NK-92 (cell line): ENCODE results near the gene ALKAL2.

Experiments used
- DNase-seq: peaks from one replicate; lab custom pipeline; 2025; ENCODE audit not compliant: unreplicated experiment; lab: John Stamatoyannopoulos, UW

The ALKAL2 gene

DNA sequence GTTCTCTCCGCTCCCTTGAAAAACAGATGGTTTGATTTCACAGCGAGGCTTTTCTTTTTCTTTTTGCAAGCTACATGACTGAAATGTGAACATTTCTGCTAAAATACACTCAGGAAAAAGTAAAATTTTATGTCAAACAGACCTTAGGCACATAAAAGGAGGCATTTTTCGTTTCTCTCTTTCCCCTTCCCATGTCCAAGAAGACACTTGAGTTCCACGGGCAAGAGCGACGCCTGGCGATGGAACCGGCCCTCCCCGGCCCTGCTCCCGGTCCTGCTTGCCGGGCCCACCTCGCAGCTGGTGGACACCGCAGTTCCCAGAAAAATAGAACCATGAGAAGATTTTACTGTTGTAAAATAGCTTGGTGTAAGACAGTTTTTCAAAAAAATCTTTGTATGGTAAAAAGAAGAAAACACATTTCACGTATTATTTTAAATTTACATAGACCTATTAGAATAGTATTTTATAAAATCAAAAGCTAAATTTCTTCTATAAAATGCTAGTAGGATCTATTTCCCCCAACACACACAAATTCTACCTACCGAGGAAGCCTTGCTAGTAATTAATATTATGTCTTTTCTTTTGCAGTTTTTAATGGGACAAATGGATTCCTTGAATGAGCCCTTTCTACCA lies 2.3 kb upstream of the ALKAL2 start:
- DNase-seq, result no peak

- no peak for DNase-seq
Measured at GRCh38 chr2:289362-290089, 1.6 kb upstream of the ALKAL2 start.

GRCh38 chr2:288758-289361 lies 969 bp upstream of the ALKAL2 start:
- no peak for DNase-seq

GRCh38 chr2:287471-287885 lies 413 bp downstream of the ALKAL2 start:
- DNase-seq, result no peak

DNA sequence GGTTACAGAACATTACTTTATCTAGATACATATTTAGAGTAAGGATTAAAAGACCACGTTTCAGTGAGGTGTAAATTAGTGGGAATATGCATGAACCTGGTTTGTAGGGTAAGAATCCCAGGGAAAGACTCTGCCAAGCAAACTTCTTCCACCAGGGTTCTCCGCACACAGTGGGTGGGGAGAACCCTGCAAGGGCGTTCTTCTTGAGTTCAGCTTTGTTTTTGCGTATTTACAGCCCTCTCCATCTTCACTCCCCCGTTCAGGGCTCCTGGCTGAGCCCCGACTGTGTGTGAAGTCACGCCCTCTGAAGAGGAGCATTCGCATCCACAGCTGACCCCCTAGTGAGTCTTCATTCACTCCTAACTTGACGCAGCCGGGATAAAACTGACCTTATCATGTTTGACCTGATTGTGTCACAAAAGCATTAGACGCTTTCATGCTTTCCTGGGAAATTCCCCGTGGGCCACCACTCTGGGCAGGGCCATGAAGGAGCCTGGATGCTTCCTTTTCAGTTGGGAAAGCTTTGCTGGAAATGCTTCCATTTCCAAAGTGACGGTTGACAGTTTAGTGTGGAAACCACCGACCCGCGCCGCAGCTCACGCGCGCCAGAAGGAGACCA lies 1.0 kb downstream of the ALKAL2 start:
- no peak for DNase-seq

- DNase-seq, result no peak
Measured at GRCh38 chr2:286035-286434, 1.9 kb downstream of the ALKAL2 start.

DNA sequence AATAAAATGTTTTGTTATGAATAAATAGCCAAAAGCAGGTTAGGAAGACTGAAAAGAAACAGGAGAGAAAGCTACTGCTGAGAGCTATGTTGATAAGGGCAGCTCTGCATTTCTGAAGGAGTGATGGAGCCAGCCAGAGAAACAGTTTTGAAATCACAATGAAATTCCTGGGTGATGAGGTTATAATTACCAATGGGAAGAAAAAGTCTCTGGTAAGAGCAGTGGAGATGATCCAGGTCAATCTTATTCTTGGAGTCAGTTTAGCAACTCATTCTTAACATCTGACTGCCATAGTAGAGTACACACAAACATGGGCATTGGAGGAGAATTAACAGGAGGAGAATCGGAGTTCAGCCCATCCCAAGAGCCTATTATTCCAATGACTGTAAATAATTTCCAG lies 2.4 kb downstream of the ALKAL2 start:
- no peak for DNase-seq

GRCh38 chr2:284896-285492 lies 2.9 kb downstream of the ALKAL2 start:
- no peak for DNase-seq

GRCh38 chr2:283996-284794 lies 3.7 kb downstream of the ALKAL2 start:
- no peak for DNase-seq

- no peak for DNase-seq
Measured at GRCh38 chr2:282371-283263, 5.3 kb downstream of the ALKAL2 start.

DNA sequence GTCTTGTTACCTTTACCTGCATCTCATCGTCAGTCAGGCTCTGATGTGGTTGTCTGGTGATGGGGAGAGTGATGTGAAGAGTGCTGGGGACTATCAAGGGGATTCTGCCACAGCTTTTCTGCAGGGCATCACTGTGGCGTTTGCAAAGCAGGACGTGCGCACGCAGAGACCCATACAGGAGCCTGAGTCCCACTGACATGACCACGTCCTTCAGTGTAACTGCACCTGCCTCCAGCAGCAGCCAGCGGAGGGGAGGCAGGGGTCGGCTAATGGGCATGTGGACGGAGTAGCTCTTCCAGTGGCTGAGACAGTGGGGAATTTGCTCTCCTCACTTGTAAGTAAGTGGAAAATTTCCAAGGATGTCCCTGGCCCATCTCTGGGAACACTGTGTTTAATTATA lies 6.5 kb downstream of the ALKAL2 start:
- no peak for DNase-seq

- DNase-seq, result no peak
Measured at GRCh38 chr2:280650-281110, 7.2 kb downstream of the ALKAL2 start.

GRCh38 chr2:279956-280649 lies 7.8 kb downstream of the ALKAL2 start:
- no peak for DNase-seq

GRCh38 chr2:279366-279765 lies 8.5 kb downstream of the ALKAL2 start:
- DNase-seq, result no peak

- DNase-seq, result no peak
Measured at GRCh38 chr2:278927-279320, 9.0 kb downstream of the ALKAL2 start.

DNA sequence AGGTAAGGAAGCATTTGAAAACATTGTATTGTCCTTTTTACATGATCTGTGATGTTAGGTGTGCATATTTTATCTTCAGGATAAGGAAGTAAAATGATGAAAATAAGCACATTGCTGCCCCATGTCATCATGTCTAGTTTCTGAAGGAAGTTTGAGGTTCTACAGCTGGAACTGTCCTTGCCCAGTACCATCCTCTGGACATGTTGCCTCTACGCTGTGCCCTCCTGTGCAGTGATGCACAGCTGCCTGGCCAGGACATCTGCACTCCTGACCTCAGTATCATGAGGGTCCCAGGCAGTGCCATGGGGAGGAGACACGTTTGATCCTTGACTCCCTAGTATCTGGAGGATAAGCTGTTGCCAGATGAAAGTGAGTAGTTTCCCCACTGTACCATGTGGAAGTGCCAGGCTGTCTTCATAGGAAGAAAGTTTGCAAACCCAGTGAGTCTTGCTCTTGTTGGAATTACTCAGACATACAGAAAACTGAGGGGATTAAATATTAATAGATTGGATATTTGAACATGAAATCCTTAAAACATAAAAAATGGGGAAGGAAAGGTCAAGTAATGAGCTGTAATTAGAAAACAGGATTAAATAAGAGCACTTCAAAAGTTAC lies 9.5 kb downstream of the ALKAL2 start:
- no peak for DNase-seq

GRCh38 chr2:275466-275865 lies 12.4 kb downstream of the ALKAL2 start:
- DNase-seq, result no peak

DNA sequence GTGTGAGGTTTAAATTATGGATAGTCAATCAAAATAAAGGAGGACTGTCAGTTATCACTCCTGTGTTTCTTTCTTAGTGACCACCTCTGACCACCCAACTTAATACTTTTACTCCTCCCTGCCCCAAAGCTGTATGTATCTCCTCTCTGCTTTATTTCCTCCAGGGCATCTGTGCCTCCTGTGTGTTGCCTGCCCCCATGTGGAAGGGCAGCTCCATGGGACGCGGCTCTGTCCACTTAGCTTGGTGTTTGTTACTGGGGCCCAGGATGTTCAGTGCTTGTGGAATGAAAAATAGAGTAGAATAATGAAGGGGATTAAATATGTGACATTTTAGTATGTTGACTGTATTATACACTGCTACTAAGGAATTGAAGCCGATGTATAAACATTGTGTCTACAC lies 13.4 kb downstream of the ALKAL2 start:
- DNase-seq, result no peak

GRCh38 chr2:273333-273732 lies 14.6 kb downstream of the ALKAL2 start:
- no peak for DNase-seq
